ENCODE measurements around the gene SENP8. TPM values are rescaled to one million over a fixed set of nuclear protein-coding genes. Genes with fewer than 3 reads are reported as not detected.

Gene SENP8
- total and polyA plus RNA-seq, 2 of the 4 experiments (the other 2 are of a cell fraction) = 1.6 to 2.9 TPM

DNA sequence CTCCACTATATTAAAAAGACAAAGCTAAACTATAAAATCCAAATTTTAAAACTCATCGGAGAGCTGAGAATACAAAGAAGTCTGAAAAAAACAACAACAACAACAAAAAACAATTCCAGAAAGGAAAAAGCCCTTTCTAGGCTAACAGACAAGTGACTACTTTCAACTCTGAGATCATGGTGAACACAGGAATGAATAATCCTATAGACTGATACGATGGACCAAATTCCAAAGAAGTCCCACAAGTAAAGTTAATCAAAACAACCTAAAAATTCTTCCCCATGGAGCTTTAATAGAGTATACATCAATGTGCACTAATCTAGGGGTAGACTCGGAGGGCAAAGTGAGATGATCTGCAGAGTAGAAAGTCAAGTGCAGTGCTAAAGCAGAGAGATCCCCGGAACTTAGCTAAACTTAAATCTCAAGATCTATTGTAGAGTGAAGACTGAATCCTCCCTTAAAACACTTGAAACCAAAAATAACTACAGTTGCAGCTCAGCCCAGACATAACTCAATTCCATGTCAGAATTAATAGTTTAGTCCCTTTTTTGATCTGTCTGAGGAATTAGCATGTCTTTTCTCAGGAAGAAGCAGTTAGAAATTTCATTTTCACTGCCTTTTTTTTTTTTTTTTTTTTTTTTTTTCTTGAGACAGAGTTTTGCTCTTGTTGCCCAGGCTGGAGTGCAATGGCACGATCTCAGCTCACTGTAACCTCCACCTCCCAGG lies 43.7 kb upstream of the SENP8 start:
- Histone ChIP-seq H2AK5ac (ENCODE audit: low read depth, low read length) (no peak overlapping the region), H2BK5ac (ENCODE audit: low read depth, low read length, poor library complexity, severe bottlenecking) (no peak overlapping the region), H3K36me3 (ENCODE audit: control insufficient read depth, insufficient read depth, low read length) (no peaks in the 10 kb centered on the region), H4K8ac (ENCODE audit: low read depth in 2 of 2, low read length in 2 of 2) (no peak overlapping the region), H3K9me3 (ENCODE audit: control insufficient read depth, insufficient read depth, low read length) (no peaks in the 10 kb centered on the region), H3K27me3 (ENCODE audit: control insufficient read depth, insufficient read depth, low read length) (no peaks in the 10 kb centered on the region), H3K4ac (ENCODE audit: low read depth, low read length) (no peak overlapping the region), H2AK9ac (replicated peaks; ENCODE audit: low read depth, low read length, poor library complexity) (no peak overlapping the region), H3K79me1 (ENCODE audit: low read depth in 1 of 2, low read length in 2 of 2) (peaks cover 19 to 39% of the 10 kb centered on the region in 2 experiments), H2BK120ac (ENCODE audit: low read depth, low read length) (no peak overlapping the region), H4K20me1 (ENCODE audit: insufficient read depth, low read length) (peaks cover 11% of the 10 kb centered on the region; the same call in 1 of the 2 replicates), H2AFZ (replicated peaks; ENCODE audit: low read length, poor library complexity) (no peak overlapping the region), H3K9me1 (ENCODE audit: insufficient read depth, low read length) (no peaks in the 10 kb centered on the region), H3K56ac (ENCODE audit: extremely low read depth, insufficient read depth, low read length) (no peak overlapping the region), H3K9ac (ENCODE audit: low read depth, low read length) (no peak overlapping the region), H3K18ac (ENCODE audit: low read depth, low read length) (no peak overlapping the region), H3K14ac (replicated peaks; ENCODE audit: low read depth, low read length) (no peak overlapping the region), H3K27ac (ENCODE audit: insufficient read depth, low read length) (no peak overlapping the region), H3K23ac (ENCODE audit: low read depth, low read length) (no peak overlapping the region), H3K4me1 (ENCODE audit: control insufficient read depth, insufficient read depth, low read length) (no peaks in the 10 kb centered on the region), H2BK20ac (ENCODE audit: low read depth, low read length) (no peak overlapping the region), H3K4me2 (ENCODE audit: low read depth, low read length) (no peak overlapping the region), H4K91ac (ENCODE audit: insufficient read depth, low read depth, low read length) (no peak overlapping the region), H4K5ac (ENCODE audit: low read depth, low read length) (no peak overlapping the region), H3K4me3 (ENCODE audit: insufficient read depth, low read depth, low read length) (no peak overlapping the region), H2BK15ac (ENCODE audit: low read depth, low read length) (no peak overlapping the region)
- CTCF ChIA-PET = no interaction called here
- no peak for ATAC-seq (ENCODE audit: low read depth)
- in situ Hi-C loops (cut with MboI; ENCODE audit: low sequenced_read_pairs) (no loop called here), intact Hi-C loops (cut with micrococcal nuclease) (no loop called here), dilution Hi-C loops (cut with HindIII; ENCODE audit: low sequenced_read_pairs, unreplicated experiment) (no loop called here)
- POLR2A ChIA-PET (ENCODE audit: unreplicated experiment) = no interaction called here
- TF ChIP-seq, protein P1, sequence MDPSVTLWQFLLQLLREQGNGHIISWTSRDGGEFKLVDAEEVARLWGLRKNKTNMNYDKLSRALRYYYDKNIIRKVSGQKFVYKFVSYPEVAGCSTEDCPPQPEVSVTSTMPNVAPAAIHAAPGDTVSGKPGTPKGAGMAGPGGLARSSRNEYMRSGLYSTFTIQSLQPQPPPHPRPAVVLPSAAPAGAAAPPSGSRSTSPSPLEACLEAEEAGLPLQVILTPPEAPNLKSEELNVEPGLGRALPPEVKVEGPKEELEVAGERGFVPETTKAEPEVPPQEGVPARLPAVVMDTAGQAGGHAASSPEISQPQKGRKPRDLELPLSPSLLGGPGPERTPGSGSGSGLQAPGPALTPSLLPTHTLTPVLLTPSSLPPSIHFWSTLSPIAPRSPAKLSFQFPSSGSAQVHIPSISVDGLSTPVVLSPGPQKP (IDR thresholded peaks at IDR 0.05; ENCODE audit: borderline replicate concordance, low read depth, low read length) = no peak
- no peak for TF ChIP-seq RAD21 (IDR thresholded peaks at IDR 0.05; ENCODE audit: low read length)
- DNase-seq = no peak
- BruUV-seq (replicated peaks) = no TSS peak
- no CpG with 5 or more reads among the region's 5 CpGs for WGBS, 2 experiments (ENCODE audit: extremely low coverage in 2 of 2, insufficient read length in 1 of 2)

Data from IMR-90 (cell line).